ENCODE data around the gene KCNK6. TPM values are rescaled to one million over a fixed set of nuclear protein-coding genes. Genes with fewer than 3 reads are reported as not detected.

Gene KCNK6
- total and polyA plus RNA-seq, 2 experiments from 2014 or later: 9.0 to 14.6 TPM

DNA sequence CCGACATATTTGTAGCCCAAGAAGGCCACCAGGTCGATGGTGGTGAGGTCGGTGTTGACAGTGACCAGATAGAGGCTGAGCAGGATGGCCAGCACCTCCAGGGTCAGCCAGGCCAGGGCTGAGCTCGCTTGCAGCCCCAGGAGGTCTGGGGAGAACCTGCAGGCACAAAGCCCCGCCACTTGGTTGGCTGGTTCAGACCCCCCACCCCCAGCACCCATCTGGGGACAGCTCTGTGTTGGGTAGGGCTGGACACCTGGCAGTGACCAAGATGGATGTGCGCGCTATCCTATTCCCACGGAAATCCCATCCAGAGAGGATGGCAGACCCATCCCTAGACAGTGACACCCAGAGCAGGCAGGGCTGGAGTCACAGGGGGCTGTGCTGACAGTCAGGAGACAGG is 12.0 kb upstream of the KCNK6 start:
- peaks cover 22% of the 10 kb centered on the region for H3K27me3 Mint-ChIP-seq (ENCODE audit: insufficient read depth, low read depth, poor library complexity)
- no peak for TF ChIP-seq NANOG (IDR thresholded peaks at IDR 0.05; ENCODE audit: borderline replicate concordance)
- TF ChIP-seq, protein P1, sequence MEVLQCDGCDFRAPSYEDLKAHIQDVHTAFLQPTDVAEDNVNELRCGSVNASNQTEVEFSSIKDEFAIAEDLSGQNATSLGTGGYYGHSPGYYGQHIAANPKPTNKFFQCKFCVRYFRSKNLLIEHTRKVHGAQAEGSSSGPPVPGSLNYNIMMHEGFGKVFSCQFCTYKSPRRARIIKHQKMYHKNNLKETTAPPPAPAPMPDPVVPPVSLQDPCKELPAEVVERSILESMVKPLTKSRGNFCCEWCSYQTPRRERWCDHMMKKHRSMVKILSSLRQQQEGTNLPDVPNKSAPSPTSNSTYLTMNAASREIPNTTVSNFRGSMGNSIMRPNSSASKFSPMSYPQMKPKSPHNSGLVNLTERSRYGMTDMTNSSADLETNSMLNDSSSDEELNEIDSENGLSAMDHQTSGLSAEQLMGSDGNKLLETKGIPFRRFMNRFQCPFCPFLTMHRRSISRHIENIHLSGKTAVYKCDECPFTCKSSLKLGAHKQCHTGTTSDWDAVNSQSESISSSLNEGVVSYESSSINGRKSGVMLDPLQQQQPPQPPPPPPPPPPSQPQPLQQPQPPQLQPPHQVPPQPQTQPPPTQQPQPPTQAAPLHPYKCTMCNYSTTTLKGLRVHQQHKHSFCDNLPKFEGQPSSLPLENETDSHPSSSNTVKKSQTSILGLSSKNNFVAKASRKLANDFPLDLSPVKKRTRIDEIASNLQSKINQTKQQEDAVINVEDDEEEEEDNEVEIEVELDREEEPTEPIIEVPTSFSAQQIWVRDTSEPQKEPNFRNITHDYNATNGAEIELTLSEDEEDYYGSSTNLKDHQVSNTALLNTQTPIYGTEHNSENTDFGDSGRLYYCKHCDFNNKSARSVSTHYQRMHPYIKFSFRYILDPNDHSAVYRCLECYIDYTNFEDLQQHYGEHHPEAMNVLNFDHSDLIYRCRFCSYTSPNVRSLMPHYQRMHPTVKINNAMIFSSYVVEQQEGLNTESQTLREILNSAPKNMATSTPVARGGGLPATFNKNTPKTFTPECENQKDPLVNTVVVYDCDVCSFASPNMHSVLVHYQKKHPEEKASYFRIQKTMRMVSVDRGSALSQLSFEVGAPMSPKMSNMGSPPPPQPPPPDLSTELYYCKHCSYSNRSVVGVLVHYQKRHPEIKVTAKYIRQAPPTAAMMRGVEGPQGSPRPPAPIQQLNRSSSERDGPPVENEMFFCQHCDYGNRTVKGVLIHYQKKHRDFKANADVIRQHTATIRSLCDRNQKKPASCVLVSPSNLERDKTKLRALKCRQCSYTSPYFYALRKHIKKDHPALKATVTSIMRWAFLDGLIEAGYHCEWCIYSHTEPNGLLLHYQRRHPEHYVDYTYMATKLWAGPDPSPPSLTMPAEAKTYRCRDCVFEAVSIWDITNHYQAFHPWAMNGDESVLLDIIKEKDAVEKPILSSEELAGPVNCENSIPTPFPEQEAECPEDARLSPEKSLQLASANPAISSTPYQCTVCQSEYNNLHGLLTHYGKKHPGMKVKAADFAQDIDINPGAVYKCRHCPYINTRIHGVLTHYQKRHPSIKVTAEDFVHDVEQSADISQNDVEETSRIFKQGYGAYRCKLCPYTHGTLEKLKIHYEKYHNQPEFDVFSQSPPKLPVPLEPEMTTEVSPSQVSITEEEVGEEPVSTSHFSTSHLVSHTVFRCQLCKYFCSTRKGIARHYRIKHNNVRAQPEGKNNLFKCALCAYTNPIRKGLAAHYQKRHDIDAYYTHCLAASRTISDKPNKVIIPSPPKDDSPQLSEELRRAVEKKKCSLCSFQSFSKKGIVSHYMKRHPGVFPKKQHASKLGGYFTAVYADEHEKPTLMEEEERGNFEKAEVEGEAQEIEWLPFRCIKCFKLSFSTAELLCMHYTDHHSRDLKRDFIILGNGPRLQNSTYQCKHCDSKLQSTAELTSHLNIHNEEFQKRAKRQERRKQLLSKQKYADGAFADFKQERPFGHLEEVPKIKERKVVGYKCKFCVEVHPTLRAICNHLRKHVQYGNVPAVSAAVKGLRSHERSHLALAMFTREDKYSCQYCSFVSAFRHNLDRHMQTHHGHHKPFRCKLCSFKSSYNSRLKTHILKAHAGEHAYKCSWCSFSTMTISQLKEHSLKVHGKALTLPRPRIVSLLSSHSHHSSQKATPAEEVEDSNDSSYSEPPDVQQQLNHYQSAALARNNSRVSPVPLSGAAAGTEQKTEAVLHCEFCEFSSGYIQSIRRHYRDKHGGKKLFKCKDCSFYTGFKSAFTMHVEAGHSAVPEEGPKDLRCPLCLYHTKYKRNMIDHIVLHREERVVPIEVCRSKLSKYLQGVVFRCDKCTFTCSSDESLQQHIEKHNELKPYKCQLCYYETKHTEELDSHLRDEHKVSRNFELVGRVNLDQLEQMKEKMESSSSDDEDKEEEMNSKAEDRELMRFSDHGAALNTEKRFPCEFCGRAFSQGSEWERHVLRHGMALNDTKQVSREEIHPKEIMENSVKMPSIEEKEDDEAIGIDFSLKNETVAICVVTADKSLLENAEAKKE (CRISPR knock-in tag; IDR thresholded peaks at IDR 0.05): no peak
- no peak for TF ChIP-seq EZH2phosphoT487 (IDR thresholded peaks at IDR 0.05; ENCODE audit: unreplicated experiment)
- TF ChIP-seq JUNB (IDR thresholded peaks at IDR 0.05; ENCODE audit: unreplicated experiment): no peak
- TF ChIP-seq STAT1 (IDR thresholded peaks at IDR 0.05; ENCODE audit: unreplicated experiment): no peak
- no peak for TF ChIP-seq CTCF (conservative IDR thresholded peaks at IDR 0.05; ENCODE audit: low read depth in 2 of 2)
- TF ChIP-seq, protein P2, sequence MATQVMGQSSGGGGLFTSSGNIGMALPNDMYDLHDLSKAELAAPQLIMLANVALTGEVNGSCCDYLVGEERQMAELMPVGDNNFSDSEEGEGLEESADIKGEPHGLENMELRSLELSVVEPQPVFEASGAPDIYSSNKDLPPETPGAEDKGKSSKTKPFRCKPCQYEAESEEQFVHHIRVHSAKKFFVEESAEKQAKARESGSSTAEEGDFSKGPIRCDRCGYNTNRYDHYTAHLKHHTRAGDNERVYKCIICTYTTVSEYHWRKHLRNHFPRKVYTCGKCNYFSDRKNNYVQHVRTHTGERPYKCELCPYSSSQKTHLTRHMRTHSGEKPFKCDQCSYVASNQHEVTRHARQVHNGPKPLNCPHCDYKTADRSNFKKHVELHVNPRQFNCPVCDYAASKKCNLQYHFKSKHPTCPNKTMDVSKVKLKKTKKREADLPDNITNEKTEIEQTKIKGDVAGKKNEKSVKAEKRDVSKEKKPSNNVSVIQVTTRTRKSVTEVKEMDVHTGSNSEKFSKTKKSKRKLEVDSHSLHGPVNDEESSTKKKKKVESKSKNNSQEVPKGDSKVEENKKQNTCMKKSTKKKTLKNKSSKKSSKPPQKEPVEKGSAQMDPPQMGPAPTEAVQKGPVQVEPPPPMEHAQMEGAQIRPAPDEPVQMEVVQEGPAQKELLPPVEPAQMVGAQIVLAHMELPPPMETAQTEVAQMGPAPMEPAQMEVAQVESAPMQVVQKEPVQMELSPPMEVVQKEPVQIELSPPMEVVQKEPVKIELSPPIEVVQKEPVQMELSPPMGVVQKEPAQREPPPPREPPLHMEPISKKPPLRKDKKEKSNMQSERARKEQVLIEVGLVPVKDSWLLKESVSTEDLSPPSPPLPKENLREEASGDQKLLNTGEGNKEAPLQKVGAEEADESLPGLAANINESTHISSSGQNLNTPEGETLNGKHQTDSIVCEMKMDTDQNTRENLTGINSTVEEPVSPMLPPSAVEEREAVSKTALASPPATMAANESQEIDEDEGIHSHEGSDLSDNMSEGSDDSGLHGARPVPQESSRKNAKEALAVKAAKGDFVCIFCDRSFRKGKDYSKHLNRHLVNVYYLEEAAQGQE (IDR thresholded peaks at IDR 0.05; ENCODE audit: unreplicated experiment): no peak
- TF ChIP-seq ZNF331 (CRISPR knock-in tag; IDR thresholded peaks at IDR 0.05; ENCODE audit: low read depth): no peak
- TF ChIP-seq EZH2 (IDR thresholded peaks at IDR 0.05; ENCODE audit: low read depth, unreplicated experiment): no peak
- no peak for TF ChIP-seq POLR2AphosphoS5 (IDR thresholded peaks at IDR 0.05; ENCODE audit: low read depth)
- 0 out of 2 replicates have a peak, but pooled peaks cover 6% of the 10 kb centered on the region for H3K79me2 ChIP-seq (replicated peaks; ENCODE audit: insufficient read depth)
- no peak for ATAC-seq
- no peak overlapping the region for H2AFZ ChIP-seq
- no peaks in the 10 kb centered on the region; the same call in 1 of the 3 replicates for H3K9me3 Mint-ChIP-seq
- H3K4me1 Mint-ChIP-seq: no peaks in the 10 kb centered on the region; the same call in 2 of the 3 replicates
- no peaks in the 10 kb centered on the region; the same call in 1 of the 2 replicates for H3K27me3 ChIP-seq (ENCODE audit: insufficient read depth)
- H3K4me2 ChIP-seq: no peak overlapping the region
- peaks cover 6% of the 10 kb centered on the region for H4K20me1 ChIP-seq (replicated peaks; ENCODE audit: insufficient read depth)
- peaks cover 13% of the 10 kb centered on the region; the same call in 1 of the 2 replicates for H3F3A ChIP-seq (replicated peaks; ENCODE audit: low read depth)
- peaks cover 14% of the 10 kb centered on the region for H3K4me1 ChIP-seq (ENCODE audit: insufficient read depth)
- no peak for DNase-seq (ENCODE audit: low spot score)
- no peak overlapping the region for H3K27ac ChIP-seq (ENCODE audit: low read depth)
- H3K4me3 ChIP-seq: no peak overlapping the region
- no peaks in the 10 kb centered on the region for H3K9me2 ChIP-seq (ENCODE audit: insufficient read depth)
- H3K36me3 ChIP-seq (ENCODE audit: insufficient read depth): 0 out of 2 replicates have a peak, but pooled peaks cover 3% of the 10 kb centered on the region
- no peak overlapping the region for H3K4me3 Mint-ChIP-seq
- peaks cover 6% of the 10 kb centered on the region; the same call in 2 of the 3 replicates for H3K36me3 Mint-ChIP-seq (ENCODE audit: low read depth)
- no peak overlapping the region for H3K27ac Mint-ChIP-seq

Measured in GM23338 (cell line).